ENCODE measurements around the gene MRFAP1.

- no peak for TF ChIP-seq CTCF (IDR thresholded peaks at IDR 0.05)
- no peak for TF ChIP-seq POLR2A (IDR thresholded peaks at IDR 0.05)
Measured at GRCh38 chr4:6614701-6615230, 25.7 kb upstream of the MRFAP1 start.

All from right lobe of liver (tissue), 4 donors.